Measurements from ENCODE around the gene VIPR2. TPM values are rescaled to one million over a fixed set of nuclear protein-coding genes. Genes with fewer than 3 reads are reported as not detected.
A peak's percentile ranks its signal among the peaks of the same experiment; 100 is the strongest.
"Not testable (repeated sequence)": the region's sequence is repeated elsewhere in the genome, so short reads cannot be mapped to it uniquely, and the experiment has no call there.

Gene VIPR2
- total RNA-seq, 2 donors from 2014 or later = not detected

DNA sequence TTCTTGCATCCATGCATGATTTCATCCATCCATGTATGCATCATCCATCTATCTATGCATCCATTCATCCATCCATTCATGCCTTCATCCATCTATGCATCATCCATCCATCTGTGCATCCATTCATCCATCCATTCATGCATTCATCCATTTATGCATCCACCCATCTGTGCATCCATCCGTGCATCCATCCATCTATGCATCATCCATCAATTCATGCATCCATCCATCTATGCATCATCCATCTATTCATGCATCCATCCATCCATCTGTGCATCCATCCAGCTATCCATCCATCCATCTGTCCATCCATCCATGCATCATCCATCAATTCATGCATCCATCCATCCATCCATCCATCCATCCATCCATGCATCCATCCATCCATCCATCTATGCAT is 157.0 kb downstream of the VIPR2 start:
- Mint-ChIP-seq H3K27me3 (peaks cover 1% of the 10 kb centered on the region), H3K27ac (no peak overlapping the region), H3K36me3 (ENCODE audit: low read depth) (no peaks in the 10 kb centered on the region), H3K4me3 (no peak overlapping the region), H3K4me1 (no peaks in the 10 kb centered on the region)
- no peak for DNase-seq
- H3K9me3 ChIP-seq (ENCODE audit: control insufficient read depth, low read length, poor library complexity, severe bottlenecking) = no peaks in the 10 kb centered on the region
- ATAC-seq = no peak

DNA sequence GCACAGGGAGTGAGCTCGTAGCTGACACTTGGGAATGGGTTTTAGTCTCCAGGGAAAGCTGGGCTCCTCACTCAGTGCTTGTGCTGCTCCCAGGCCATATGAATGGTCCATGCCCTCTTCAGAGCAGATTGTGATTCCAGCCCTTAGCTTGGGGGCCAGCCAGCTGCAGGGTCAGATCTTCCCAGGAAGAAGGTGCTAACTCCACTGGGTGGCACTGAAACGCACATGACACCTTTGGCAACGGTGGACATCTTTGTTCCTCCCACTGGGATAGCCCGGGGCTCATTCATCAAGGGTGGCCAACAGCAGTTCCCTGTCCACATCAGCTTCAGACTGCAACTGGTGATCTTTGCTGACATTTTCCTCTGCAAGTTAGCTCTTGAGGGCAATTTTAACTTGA is 159.1 kb downstream of the VIPR2 start:
- Mint-ChIP-seq H3K4me1 (no peaks in the 10 kb centered on the region), H3K36me3 (ENCODE audit: low read depth) (no peaks in the 10 kb centered on the region), H3K27me3 (no peaks in the 10 kb centered on the region), H3K27ac (no peak overlapping the region), H3K4me3 (no peak overlapping the region)
- DNase-seq (no peak), ATAC-seq (no peak)
- H3K9me3 ChIP-seq (ENCODE audit: control insufficient read depth, low read length, poor library complexity, severe bottlenecking) = peaks cover 4% of the 10 kb centered on the region

DNA sequence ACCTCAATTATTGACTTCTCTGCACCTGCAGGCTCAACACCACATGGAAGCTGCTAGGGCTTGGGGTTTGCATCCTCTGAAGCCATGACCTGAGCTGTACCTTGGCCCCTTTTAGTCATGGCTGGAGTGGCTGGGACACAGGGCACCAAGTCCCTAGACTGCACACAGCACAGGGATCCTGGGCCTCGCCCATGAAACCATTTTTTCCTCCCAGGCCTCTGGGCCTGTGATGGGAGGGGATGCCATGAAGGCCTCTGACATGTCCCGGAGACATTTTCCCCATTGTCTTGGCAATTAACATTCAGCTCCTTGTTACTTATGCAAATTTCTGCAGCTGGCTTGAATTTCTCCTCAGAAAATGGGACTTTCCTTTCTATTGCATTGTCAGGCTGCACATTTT is 160.7 kb downstream of the VIPR2 start:
- H3K4me1 Mint-ChIP-seq; ATAC-seq; H3K36me3 Mint-ChIP-seq (ENCODE audit: low read depth); DNase-seq; H3K4me3 Mint-ChIP-seq; H3K9me3 ChIP-seq (ENCODE audit: control insufficient read depth, low read length, poor library complexity, severe bottlenecking); H3K27me3 Mint-ChIP-seq; H3K27ac Mint-ChIP-seq: not testable (repeated sequence)

DNA sequence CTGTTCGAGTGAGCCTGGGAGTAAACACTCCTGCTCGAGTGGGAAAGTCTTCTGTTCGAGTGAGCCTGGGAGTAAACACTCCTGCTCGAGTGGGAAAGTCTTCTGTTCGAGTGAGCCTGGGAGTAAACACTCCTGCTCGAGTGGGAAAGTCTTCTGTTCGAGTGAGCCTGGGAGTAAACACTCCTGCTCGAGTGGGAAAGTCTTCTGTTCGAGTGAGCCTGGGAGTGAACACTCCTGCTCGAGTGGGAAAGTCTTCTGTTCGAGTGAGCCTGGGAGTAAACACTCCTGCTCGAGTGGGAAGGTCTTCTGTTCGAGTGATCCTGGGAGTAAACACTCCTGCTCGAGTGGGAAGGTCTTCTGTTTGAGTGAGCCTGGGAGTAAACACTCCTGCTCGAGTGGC is 162.6 kb downstream of the VIPR2 start:
- H3K4me3 Mint-ChIP-seq; H3K9me3 ChIP-seq (ENCODE audit: control insufficient read depth, low read length, poor library complexity, severe bottlenecking); DNase-seq; ATAC-seq; H3K27me3 Mint-ChIP-seq; H3K27ac Mint-ChIP-seq; H3K4me1 Mint-ChIP-seq; H3K36me3 Mint-ChIP-seq (ENCODE audit: low read depth): not testable (repeated sequence)

DNA sequence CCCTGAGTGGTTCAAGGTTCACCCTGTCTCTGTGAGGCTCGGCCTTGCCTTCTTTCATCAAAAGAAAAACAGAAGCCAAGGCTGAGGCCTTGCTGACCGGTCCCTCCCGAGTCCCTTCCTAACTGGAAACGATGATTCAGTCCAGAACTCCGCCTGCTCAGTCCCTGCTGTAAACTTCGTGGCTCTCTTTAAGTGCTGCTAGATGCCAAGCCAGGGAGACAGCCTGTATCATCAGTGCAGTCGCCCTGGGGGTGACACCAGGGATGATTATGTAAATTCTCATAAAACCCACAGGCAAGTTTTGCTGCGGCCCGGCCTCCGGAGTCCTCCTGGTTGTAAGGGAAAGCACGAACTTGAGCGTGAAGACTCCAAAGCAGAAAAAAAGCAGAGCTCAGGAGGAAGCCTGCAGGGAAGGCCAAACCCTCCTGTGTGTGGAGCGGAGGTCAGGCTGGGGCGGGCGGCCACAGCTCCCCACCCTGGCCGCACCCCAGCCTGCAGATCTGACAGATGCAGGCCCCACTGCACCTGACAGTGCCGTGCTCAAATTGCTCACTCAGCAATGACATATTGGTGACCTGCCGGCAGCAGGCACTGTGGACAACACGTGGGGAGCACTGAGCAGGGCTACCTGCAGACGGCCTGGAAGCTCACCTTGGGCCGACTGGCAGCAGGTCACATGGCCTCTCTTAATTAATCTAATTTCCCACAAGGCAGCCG is 164.9 kb downstream of the VIPR2 start:
- Mint-ChIP-seq H3K27ac (no peak overlapping the region), H3K27me3 (no peaks in the 10 kb centered on the region), H3K4me3 (no peak overlapping the region), H3K36me3 (ENCODE audit: low read depth) (no peaks in the 10 kb centered on the region), H3K4me1 (peaks cover 13% of the 10 kb centered on the region)
- DNase-seq (no peak), ATAC-seq (no peak)
- H3K9me3 ChIP-seq (ENCODE audit: control insufficient read depth, low read length, poor library complexity, severe bottlenecking) = peaks cover 4% of the 10 kb centered on the region

DNA sequence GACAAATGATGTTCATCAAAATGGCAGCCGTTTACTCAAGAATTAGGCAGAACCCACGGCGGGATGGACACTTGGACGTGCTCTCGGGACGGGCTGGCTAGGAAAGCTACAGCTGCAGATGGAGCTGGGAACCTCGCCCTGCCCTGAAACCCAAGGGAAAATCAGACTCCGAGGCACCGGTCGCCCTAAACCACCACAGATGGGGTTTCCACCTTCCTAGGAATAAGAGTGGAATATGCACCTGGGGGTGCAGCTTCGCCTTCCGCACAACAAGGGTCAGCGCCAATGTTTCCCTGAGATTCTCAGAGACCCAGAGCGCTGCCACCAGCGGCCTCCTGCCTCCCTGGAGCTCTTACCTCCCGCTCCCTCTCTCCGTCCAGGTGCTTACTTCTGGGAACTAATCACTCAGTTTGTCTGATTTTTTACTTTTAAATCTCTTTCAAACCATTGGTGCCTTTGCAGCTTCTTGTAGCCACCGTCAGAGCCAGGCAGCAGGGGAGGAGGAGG is 165.6 kb downstream of the VIPR2 start:
- H3K36me3 Mint-ChIP-seq (ENCODE audit: low read depth) = no peaks in the 10 kb centered on the region
- peaks cover 4% of the 10 kb centered on the region for H3K9me3 ChIP-seq (ENCODE audit: control insufficient read depth, low read length, poor library complexity, severe bottlenecking)
- H3K4me1 Mint-ChIP-seq = peaks cover 13% of the 10 kb centered on the region
- H3K27ac Mint-ChIP-seq = no peak overlapping the region
- H3K4me3 Mint-ChIP-seq = peak overlapping the region; percentile 55
- ATAC-seq = no peak
- H3K27me3 Mint-ChIP-seq = no peaks in the 10 kb centered on the region
- DNase-seq = no peak
